Measurements from ENCODE around the gene GJB6.

Gene GJB6

DNA sequence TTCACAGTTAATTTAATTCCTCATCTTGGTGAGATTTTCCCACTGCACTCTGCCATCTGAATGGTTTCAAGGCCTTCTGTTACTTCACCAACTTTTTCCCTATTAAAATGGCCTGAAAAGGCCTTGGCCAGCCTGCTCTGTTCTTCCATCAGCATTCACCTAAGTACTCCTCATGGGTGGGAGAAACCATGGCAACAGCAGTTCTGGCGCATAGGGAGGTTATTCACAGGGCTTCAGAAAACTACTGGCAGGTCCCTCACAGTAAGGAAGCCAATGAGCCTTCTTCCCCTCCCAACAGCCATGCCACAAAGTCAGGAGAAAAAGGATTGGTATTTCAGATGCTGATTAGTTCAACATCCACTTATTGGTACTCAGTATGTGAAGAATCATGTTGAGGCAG, 22.2 kb downstream of the GJB6 start (continued):
- TF ChIP-seq OVOL3 (tag by site-specific recombination; IDR thresholded peaks at IDR 0.05), result no peak
- no peak for TF ChIP-seq ZNF274 (IDR thresholded peaks at IDR 0.05; ENCODE audit: low read length)
- TF ChIP-seq ZNF274 (tag by site-specific recombination; IDR thresholded peaks at IDR 0.05; ENCODE audit: borderline replicate concordance), result no peak

DNA sequence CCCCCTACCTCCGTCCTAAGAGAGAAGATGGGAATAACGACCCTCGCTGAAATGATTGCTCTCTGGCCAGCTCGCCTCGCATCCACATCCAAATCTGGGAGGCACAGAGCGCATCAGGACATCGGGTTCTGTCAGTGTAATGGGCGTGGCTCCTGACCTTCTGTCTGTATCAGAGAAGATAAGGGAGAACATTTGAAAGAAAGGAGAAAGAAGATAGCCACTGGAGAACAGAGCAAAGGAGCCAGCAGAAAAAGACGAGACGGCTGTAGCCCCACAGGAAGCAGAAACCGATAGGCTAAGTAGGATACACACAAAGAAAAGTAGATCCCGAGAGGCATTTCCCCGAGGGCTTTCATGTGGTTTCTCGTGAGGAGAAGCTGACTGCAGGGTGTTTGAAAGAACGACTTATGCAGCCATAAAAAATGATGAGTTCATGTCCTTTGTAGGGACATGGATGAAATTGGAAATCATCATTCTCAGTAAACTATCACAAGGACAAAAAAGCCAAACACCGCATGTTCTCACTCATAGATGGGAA, 25.4 kb downstream of the GJB6 start:
- CTCF ChIA-PET, result interaction anchor here (1.6 kb wide), 1 partner anchor 10 kb away, joined by 7 read pairs; no protein-coding TSS in a partner anchor
- no peak overlapping the region for H3K4me3 ChIP-seq (ENCODE audit: low read depth, low read length)
- H3K36me3 ChIP-seq (ENCODE audit: control insufficient read depth in 2 of 2, insufficient read depth in 1 of 2, low read length in 2 of 2), result no peaks in the 10 kb centered on the region
- no peak for TF ChIP-seq ZNF843 (tag by site-specific recombination; IDR thresholded peaks at IDR 0.05)
- TF ChIP-seq, protein P1, sequence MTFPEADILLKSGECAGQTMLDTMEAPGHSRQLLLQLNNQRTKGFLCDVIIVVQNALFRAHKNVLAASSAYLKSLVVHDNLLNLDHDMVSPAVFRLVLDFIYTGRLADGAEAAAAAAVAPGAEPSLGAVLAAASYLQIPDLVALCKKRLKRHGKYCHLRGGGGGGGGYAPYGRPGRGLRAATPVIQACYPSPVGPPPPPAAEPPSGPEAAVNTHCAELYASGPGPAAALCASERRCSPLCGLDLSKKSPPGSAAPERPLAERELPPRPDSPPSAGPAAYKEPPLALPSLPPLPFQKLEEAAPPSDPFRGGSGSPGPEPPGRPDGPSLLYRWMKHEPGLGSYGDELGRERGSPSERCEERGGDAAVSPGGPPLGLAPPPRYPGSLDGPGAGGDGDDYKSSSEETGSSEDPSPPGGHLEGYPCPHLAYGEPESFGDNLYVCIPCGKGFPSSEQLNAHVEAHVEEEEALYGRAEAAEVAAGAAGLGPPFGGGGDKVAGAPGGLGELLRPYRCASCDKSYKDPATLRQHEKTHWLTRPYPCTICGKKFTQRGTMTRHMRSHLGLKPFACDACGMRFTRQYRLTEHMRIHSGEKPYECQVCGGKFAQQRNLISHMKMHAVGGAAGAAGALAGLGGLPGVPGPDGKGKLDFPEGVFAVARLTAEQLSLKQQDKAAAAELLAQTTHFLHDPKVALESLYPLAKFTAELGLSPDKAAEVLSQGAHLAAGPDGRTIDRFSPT (tag by site-specific recombination; IDR thresholded peaks at IDR 0.05), result no peak
- H3K4me1 ChIP-seq (ENCODE audit: control insufficient read depth, insufficient read depth, low read length), result no peaks in the 10 kb centered on the region
- POLR2A ChIA-PET, result no interaction called here
- H3K27ac ChIP-seq (ENCODE audit: extremely low read depth, low read depth, low read length), result no peak overlapping the region
- no peaks in the 10 kb centered on the region for H3K9me3 ChIP-seq (ENCODE audit: control insufficient read depth, insufficient read depth, low read depth, low read length)

DNA sequence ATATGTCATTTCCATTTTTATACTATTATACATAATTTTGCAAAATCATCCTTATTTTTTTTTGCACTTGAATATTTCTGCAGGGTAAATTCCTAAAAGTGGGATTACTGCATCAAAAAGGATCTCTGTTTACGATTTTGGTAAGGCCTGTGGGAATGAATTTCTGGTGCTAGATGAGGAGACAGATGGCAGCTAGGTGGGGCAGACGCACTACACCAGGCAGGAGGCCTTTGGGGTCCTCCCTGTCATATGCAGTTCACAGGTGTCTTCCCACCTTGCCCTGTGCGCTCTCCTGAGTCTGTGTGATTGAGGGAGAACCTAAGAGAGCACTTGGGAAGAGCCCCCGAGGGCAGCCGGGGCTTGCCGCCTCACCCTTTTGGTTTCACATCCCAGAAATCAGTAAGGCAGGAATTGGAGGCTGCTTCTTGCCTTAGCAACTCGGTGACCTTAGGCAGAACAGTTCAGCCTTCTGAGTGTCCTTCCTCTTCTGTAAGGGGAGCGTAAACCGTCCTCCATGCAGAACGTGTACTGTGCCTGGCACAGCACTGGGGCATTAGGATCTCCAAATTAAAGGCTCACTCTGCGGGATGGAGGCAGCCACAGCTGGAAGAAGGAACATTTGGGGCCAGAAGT, 25.9 kb downstream of the GJB6 start:
- no peak overlapping the region for H3K4me3 ChIP-seq (ENCODE audit: low read depth, low read length)
- H3K9me3 ChIP-seq (ENCODE audit: control insufficient read depth, insufficient read depth, low read depth, low read length), result no peaks in the 10 kb centered on the region
- no peak overlapping the region for H3K27ac ChIP-seq (ENCODE audit: extremely low read depth, low read depth, low read length)
- TF ChIP-seq ZNF76 (tag by site-specific recombination; IDR thresholded peaks at IDR 0.05; ENCODE audit: borderline replicate concordance, low read depth) (no peak), TRIM28 (IDR thresholded peaks at IDR 0.05; ENCODE audit: borderline replicate concordance, low read length) (no peak), KLF9 (tag by site-specific recombination; IDR thresholded peaks at IDR 0.05; ENCODE audit: low read depth) (no peak), ZNF184 (tag by site-specific recombination; IDR thresholded peaks at IDR 0.05) (no peak), ZNF311 (tag by site-specific recombination; IDR thresholded peaks at IDR 0.05; ENCODE audit: borderline replicate concordance) (no peak), ZBTB7A (tag by site-specific recombination; IDR thresholded peaks at IDR 0.05; ENCODE audit: low read depth) (no peak), ZNF302 (tag by site-specific recombination; IDR thresholded peaks at IDR 0.05; ENCODE audit: low read depth) (no peak), ZNF354C (tag by site-specific recombination; IDR thresholded peaks at IDR 0.05; ENCODE audit: borderline replicate concordance, low read depth) (no peak), BCL11B (tag by site-specific recombination; IDR thresholded peaks at IDR 0.05; ENCODE audit: low read depth) (no peak), ZNF292 (tag by site-specific recombination; IDR thresholded peaks at IDR 0.05; ENCODE audit: borderline replicate concordance, low read depth) (no peak), ZNF768 (tag by site-specific recombination; IDR thresholded peaks at IDR 0.05) (no peak), SP7 (tag by site-specific recombination; IDR thresholded peaks at IDR 0.05) (no peak)
- TF ChIP-seq, protein P2, sequence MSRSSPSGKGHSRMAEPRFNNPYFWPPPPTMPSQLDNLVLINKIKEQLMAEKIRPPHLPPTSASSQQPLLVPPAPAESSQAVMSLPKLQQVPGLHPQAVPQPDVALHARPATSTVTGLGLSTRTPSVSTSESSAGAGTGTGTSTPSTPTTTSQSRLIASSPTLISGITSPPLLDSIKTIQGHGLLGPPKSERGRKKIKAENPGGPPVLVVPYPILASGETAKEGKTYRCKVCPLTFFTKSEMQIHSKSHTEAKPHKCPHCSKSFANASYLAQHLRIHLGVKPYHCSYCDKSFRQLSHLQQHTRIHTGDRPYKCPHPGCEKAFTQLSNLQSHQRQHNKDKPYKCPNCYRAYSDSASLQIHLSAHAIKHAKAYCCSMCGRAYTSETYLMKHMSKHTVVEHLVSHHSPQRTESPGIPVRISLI (tag by site-specific recombination; IDR thresholded peaks at IDR 0.05), result no peak
- TF ChIP-seq, protein P3, sequence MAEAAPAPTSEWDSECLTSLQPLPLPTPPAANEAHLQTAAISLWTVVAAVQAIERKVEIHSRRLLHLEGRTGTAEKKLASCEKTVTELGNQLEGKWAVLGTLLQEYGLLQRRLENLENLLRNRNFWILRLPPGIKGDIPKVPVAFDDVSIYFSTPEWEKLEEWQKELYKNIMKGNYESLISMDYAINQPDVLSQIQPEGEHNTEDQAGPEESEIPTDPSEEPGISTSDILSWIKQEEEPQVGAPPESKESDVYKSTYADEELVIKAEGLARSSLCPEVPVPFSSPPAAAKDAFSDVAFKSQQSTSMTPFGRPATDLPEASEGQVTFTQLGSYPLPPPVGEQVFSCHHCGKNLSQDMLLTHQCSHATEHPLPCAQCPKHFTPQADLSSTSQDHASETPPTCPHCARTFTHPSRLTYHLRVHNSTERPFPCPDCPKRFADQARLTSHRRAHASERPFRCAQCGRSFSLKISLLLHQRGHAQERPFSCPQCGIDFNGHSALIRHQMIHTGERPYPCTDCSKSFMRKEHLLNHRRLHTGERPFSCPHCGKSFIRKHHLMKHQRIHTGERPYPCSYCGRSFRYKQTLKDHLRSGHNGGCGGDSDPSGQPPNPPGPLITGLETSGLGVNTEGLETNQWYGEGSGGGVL (tag by site-specific recombination; IDR thresholded peaks at IDR 0.05), result no peak
- TF ChIP-seq, protein P4, sequence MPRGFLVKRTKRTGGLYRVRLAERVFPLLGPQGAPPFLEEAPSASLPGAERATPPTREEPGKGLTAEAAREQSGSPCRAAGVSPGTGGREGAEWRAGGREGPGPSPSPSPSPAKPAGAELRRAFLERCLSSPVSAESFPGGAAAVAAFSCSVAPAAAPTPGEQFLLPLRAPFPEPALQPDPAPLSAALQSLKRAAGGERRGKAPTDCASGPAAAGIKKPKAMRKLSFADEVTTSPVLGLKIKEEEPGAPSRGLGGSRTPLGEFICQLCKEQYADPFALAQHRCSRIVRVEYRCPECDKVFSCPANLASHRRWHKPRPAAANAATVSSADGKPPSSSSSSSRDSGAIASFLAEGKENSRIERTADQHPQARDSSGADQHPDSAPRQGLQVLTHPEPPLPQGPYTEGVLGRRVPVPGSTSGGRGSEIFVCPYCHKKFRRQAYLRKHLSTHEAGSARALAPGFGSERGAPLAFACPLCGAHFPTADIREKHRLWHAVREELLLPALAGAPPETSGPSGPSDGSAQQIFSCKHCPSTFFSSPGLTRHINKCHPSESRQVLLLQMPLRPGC (tag by site-specific recombination; IDR thresholded peaks at IDR 0.05), result no peak
- TF ChIP-seq, protein P1 (tag by site-specific recombination; IDR thresholded peaks at IDR 0.05), result no peak
- no peaks in the 10 kb centered on the region for H3K4me1 ChIP-seq (ENCODE audit: control insufficient read depth, insufficient read depth, low read length)
- ChIA-PET CTCF (interaction anchor here (1.6 kb wide), 1 partner anchor 9 kb away, joined by 7 read pairs; no protein-coding TSS in a partner anchor), POLR2A (no interaction called here)
- H3K36me3 ChIP-seq (ENCODE audit: control insufficient read depth in 2 of 2, insufficient read depth in 1 of 2, low read length in 2 of 2), result no peaks in the 10 kb centered on the region
